IMR-90 (cell line): ENCODE measurements around the gene RPL10A. TPM values are rescaled to one million over a fixed set of nuclear protein-coding genes. Genes with fewer than 3 reads are reported as not detected.
A peak's percentile ranks its signal among the peaks of the same experiment; 100 is the strongest.

ENCODE experiments used
- ATAC-seq: fragments of 200-7000 bp; cut with Tn5 transposase; 2 replicates; pipeline ENCODE4 v1.9.1; 2020; ENCODE audit warnings: low read depth, mild to moderate bottlenecking, moderate library complexity
- BruUV-seq: library from RNA; stranded (reverse); fragments of 400-500 nt; replicated peaks from 2 replicates; lab custom pipeline; 2021; lab: Mats Ljungman, UMichigan
- CTCF ChIA-PET: fragments of 300-600 bp; formaldehyde crosslinking; extraction: SDS; loops from one replicate; lab custom pipeline; 2021; ENCODE audit warnings: antibody characterized with exemption; lab: Yijun Ruan, JAX
- POLR2A ChIA-PET: fragments of 300-600 bp; sonication (Branson Sonifier 250); formaldehyde crosslinking; loops from one replicate; lab custom pipeline; 2022; ENCODE audit warnings: antibody characterized with exemption; ENCODE audit not compliant: unreplicated experiment; lab: Charles Lee
- DNase-seq: peaks from one replicate; pipeline ENCODE4 v3.0.0; 2013
- H2AFZ ChIP-seq: replicated peaks from 2 replicates; pipeline ENCODE3; 2013; ENCODE audit warnings: low read length, mild to moderate bottlenecking; ENCODE audit not compliant: poor library complexity
- H2AK5ac ChIP-seq: 2 replicates; pipeline ENCODE4 v1.6.1; 2013; ENCODE audit warnings: low read depth, low read length, inconsistent platforms
- H2AK9ac ChIP-seq: replicated peaks from 2 replicates; pipeline ENCODE3; 2013; ENCODE audit warnings: mild to moderate bottlenecking, low read depth, low read length, moderate library complexity; ENCODE audit not compliant: poor library complexity
- H2BK120ac ChIP-seq: 2 replicates; pipeline ENCODE4 v1.6.1; 2013; ENCODE audit warnings: low read depth, low read length, inconsistent platforms
- H2BK15ac ChIP-seq: 3 replicates; pipeline ENCODE4 v1.6.1; 2013; ENCODE audit warnings: low read depth, low read length, inconsistent platforms
- H2BK20ac ChIP-seq: 2 replicates; pipeline ENCODE4 v1.6.1; 2013; ENCODE audit warnings: low read depth, mild to moderate bottlenecking, inconsistent platforms, low read length, moderate library complexity
- H2BK5ac ChIP-seq: 2 replicates; pipeline ENCODE4 v1.6.1; 2013; ENCODE audit warnings: mild to moderate bottlenecking, low read depth, low read length, inconsistent platforms; ENCODE audit not compliant: poor library complexity, severe bottlenecking
- H3K14ac ChIP-seq: replicated peaks from 2 replicates; pipeline ENCODE4 v1.6.1; 2013; ENCODE audit warnings: low read depth, low read length, inconsistent platforms
- H3K18ac ChIP-seq: 2 replicates; pipeline ENCODE4 v1.6.1; 2013; ENCODE audit warnings: low read depth, low read length, control low read depth
- H3K23ac ChIP-seq: 2 replicates; pipeline ENCODE4 v1.6.1; 2013; ENCODE audit warnings: low read depth, low read length, inconsistent platforms
- H3K27ac ChIP-seq: 2 replicates; pipeline ENCODE4 v1.5.1; 2013; ENCODE audit warnings: mild to moderate bottlenecking, control low read depth, low read length; ENCODE audit not compliant: insufficient read depth
- H3K27me3 ChIP-seq: 2 replicates; pipeline ENCODE4 v1.6.1; 2013; ENCODE audit warnings: low read length; ENCODE audit not compliant: control insufficient read depth, insufficient read depth
- H3K36me3 ChIP-seq: 2 replicates; pipeline ENCODE4 v1.6.1; 2013; ENCODE audit warnings: low read length, mixed read lengths; ENCODE audit not compliant: control insufficient read depth, insufficient read depth
- H3K4ac ChIP-seq: 2 replicates; pipeline ENCODE4 v1.6.1; 2013; ENCODE audit warnings: low read depth, low read length, inconsistent platforms
- H3K4me1 ChIP-seq: 2 replicates; pipeline ENCODE4 v1.6.1; 2013; ENCODE audit warnings: low read length, mixed read lengths; ENCODE audit not compliant: control insufficient read depth, insufficient read depth
- H3K4me2 ChIP-seq: 2 replicates; pipeline ENCODE4 v1.6.1; 2013; ENCODE audit warnings: low read depth, mild to moderate bottlenecking, control low read depth, low read length, moderate library complexity
- H3K4me3 ChIP-seq: 2 replicates; pipeline ENCODE4 v1.5.1; 2013; ENCODE audit warnings: low read depth, mild to moderate bottlenecking, control low read depth, low read length, moderate library complexity; ENCODE audit not compliant: insufficient read depth
- H3K56ac ChIP-seq: 2 replicates; pipeline ENCODE4 v1.6.1; 2013; ENCODE audit warnings: low read length, inconsistent platforms; ENCODE audit not compliant: insufficient read depth; ENCODE audit errors: extremely low read depth
- H3K79me1 ChIP-seq, 2 experiments: 2 replicates each; pipeline ENCODE4 v1.6.1; 2013; ENCODE audit warnings: low read length in 2 of 2, inconsistent platforms in 1 of 2, low read depth in 1 of 2
- H3K9ac ChIP-seq: 2 replicates; pipeline ENCODE4 v1.6.1; 2013; ENCODE audit warnings: low read depth, low read length, control low read depth
- H3K9me1 ChIP-seq: 2 replicates; pipeline ENCODE4 v1.6.1; 2013; ENCODE audit warnings: low read length, inconsistent platforms; ENCODE audit not compliant: insufficient read depth
- H3K9me3 ChIP-seq: 2 replicates; pipeline ENCODE4 v1.6.1; 2013; ENCODE audit warnings: low read length; ENCODE audit not compliant: control insufficient read depth, insufficient read depth
- H4K20me1 ChIP-seq: 2 replicates; pipeline ENCODE4 v1.6.1; 2013; ENCODE audit warnings: low read length, inconsistent platforms; ENCODE audit not compliant: insufficient read depth
- H4K5ac ChIP-seq: 2 replicates; pipeline ENCODE4 v1.6.1; 2013; ENCODE audit warnings: mild to moderate bottlenecking, low read depth, low read length, control low read depth
- H4K8ac ChIP-seq, 2 experiments: 2 replicates each; pipeline ENCODE4 v1.6.1; 2013; ENCODE audit warnings: low read depth in 2 of 2, low read length in 2 of 2, control low read depth in 1 of 2, inconsistent platforms in 1 of 2
- H4K91ac ChIP-seq: 2 replicates; pipeline ENCODE4 v1.6.1; 2013; ENCODE audit warnings: low read depth, low read length, inconsistent platforms; ENCODE audit not compliant: insufficient read depth
- BHLHE40 ChIP-seq: fragments of 150-350 bp; IDR thresholded peaks from 2 replicates; pipeline ENCODE4 v1.6.1; 2016; ENCODE audit warnings: mild to moderate bottlenecking, low read depth, low read length
- CEBPB ChIP-seq: IDR thresholded peaks from 2 replicates; pipeline ENCODE4 v1.6.1; 2012; ENCODE audit warnings: low read depth, low read length, improper control_type of control experiment
- CHD1 ChIP-seq: IDR thresholded peaks from 2 replicates; pipeline ENCODE4 v1.6.1; 2012; ENCODE audit warnings: low read depth, low read length, improper control_type of control experiment
- ELK1 ChIP-seq: fragments of 150-350 bp; IDR thresholded peaks from 2 replicates; pipeline ENCODE4 v1.6.1; 2016; ENCODE audit warnings: low read depth, mild to moderate bottlenecking, low read length, moderate library complexity, borderline replicate concordance
- MAFK ChIP-seq: IDR thresholded peaks from 2 replicates; pipeline ENCODE4 v1.6.1; 2012; ENCODE audit warnings: low read depth, low read length, improper control_type of control experiment
- MXI1 ChIP-seq: IDR thresholded peaks from 2 replicates; pipeline ENCODE4 v1.6.1; 2012; ENCODE audit warnings: low read depth, mild to moderate bottlenecking, low read length, moderate library complexity, borderline replicate concordance
- NFE2L2 ChIP-seq: fragments of 150-350 bp; IDR thresholded peaks from 2 replicates; pipeline ENCODE4 v1.6.1; 2016; ENCODE audit warnings: low read depth, mild to moderate bottlenecking, low read length
- POLR2A ChIP-seq: IDR thresholded peaks from 2 replicates; pipeline ENCODE4 v1.6.1; 2012; ENCODE audit warnings: mild to moderate bottlenecking, low read depth, low read length
- RAD21 ChIP-seq: IDR thresholded peaks from 2 replicates; pipeline ENCODE4 v1.6.1; 2012; ENCODE audit warnings: low read length, improper control_type of control experiment
- RCOR1 ChIP-seq: IDR thresholded peaks from 2 replicates; pipeline ENCODE4 v1.6.1; 2012; ENCODE audit warnings: mild to moderate bottlenecking, low read length, improper control_type of control experiment; ENCODE audit not compliant: insufficient replicate concordance
- RFX5 ChIP-seq: IDR thresholded peaks from 2 replicates; pipeline ENCODE4 v1.8.0; 2012; ENCODE audit warnings: low read depth, mild to moderate bottlenecking, low read length, moderate library complexity
- USF2 ChIP-seq: fragments of 150-350 bp; IDR thresholded peaks from 2 replicates; pipeline ENCODE4 v1.6.1; 2017; ENCODE audit warnings: mild to moderate bottlenecking, antibody characterized with exemption, low read length, low read depth
- WGBS, 2 experiments: methylation state at CpG; one replicate each; pipeline versions ENCODE4 v1.1.5 to v1.1.7; 2013; ENCODE audit warnings: missing lambda C conversion rate in 2 of 2; ENCODE audit not compliant: insufficient read length in 1 of 2; ENCODE audit errors: extremely low coverage in 2 of 2; 5-methylcytosine and 5-hydroxymethylcytosine counted together
- dilution Hi-C: fragments of 300-500 bp; cut with HindIII; formaldehyde crosslinking; loops from one replicate; pipeline ENCODE4 v1.14.3; 2018; ENCODE audit warnings: low sequenced_read_pairs; ENCODE audit not compliant: unreplicated experiment
- in situ Hi-C: fragments of 300-500 bp; cut with MboI; formaldehyde crosslinking; loops from 3 replicates; pipeline ENCODE4 v1.14.3; 2019; ENCODE audit warnings: low sequenced_read_pairs, inconsistent platforms, mixed read lengths
- intact Hi-C: fragments of 100-400 bp; cut with micrococcal nuclease; formaldehyde crosslinking; loops from 2 replicates; pipeline ENCODE4 v1.10.0; 2022
- polyA plus RNA-seq, 3 experiments: library from polyadenylated mRNA; depleted of rRNA; stranded (reverse); fragments of >200 nt; gene quantifications; 2 replicates each; pipeline ENCODE4 v1.2.3, GENCODE V29; 2012; ENCODE audit warnings: low replicate concordance in 1 of 3
- total RNA-seq: library from RNA; depleted of rRNA; stranded (reverse); fragments of >200 nt; gene quantifications from 2 replicates; pipeline ENCODE4 v1.2.3, GENCODE V29; 2012
- TF ChIP-seq, protein P1 (sequence below): conservative IDR thresholded peaks from 2 replicates; pipeline ENCODE4 v1.5.1; 2012; ENCODE audit warnings: mild to moderate bottlenecking, low read depth, low read length, improper control_type of control experiment

RPL10A gene
- total and polyA plus RNA-seq, 2 of the 4 experiments (the other 2 are of a cell fraction) = 2,310 to 3,153 TPM

DNA sequence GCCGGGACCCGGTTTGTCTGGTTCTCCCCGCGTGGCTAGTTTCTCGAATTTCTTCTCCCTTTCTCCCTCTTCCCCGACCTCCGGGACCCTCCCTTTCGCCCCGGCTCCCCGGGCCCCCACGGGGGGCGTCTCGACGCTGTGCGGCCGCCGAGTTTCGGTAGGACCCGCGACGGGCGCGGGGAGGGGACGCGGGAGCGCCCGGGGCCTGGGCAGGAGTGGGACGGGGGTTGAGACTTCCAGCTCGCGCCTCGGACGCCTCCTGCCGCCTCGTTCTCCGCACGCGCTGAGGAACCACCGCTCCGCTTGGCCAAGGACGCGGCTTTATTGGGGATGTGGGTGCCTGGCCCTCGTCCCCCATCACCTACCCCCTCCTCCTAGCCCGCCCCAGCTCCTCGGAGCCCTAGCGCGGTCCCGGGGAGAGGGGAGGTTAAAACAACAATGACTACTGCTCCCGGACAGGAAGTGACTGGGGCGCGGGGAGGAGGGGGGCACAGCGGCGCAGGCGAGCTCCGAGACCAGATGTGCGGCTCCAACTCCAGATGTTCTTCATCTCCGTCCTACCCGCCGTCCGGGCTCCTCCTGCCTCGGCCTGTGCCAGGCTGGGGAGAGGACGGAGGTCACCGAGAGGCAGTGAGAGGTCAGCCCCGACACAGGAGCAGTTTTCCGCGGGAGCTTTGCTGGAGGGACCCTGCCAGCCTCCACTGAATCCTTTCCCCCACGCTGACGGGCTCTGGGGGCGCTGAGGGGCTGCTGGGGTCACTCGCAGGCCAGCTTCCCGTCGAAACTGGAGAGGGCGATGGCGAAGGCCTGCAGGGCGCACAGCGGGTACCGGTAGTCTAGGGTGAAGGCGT is 29.6 kb downstream of the RPL10A start:
- 23% methylated on average over 8 of the region's 77 CpGs; no CpG with 5 or more reads in 1 of the 2 experiments for WGBS, 2 experiments
- intact Hi-C loops (no loop called here), dilution Hi-C loops (no loop called here), in situ Hi-C loops (no loop called here)
- Histone ChIP-seq H2AK5ac (peak overlapping the region; percentile 74), H3K9me1 (peaks cover 38% of the 10 kb centered on the region), H2AFZ (peak overlapping the region; percentile 80), H3K27ac (peak overlapping the region; percentile 83), H3K27me3 (no peaks in the 10 kb centered on the region), H3K9ac (peak overlapping the region; percentile 69), H3K4me1 (peaks cover 32% of the 10 kb centered on the region), H2BK15ac (peak overlapping the region; percentile 1; the same call in 1 of the 3 replicates), H3K36me3 (0 out of 2 replicates have a peak, but pooled peaks cover 5% of the 10 kb centered on the region), H2BK5ac (peak overlapping the region; percentile 44), H3K56ac (peak overlapping the region; percentile 75), H3K14ac (peak overlapping the region; percentile 70), H2BK20ac (no peak overlapping the region), H4K5ac (peak overlapping the region; percentile 38; the same call in 1 of the 2 replicates), H4K91ac (peak overlapping the region; percentile 78), H2BK120ac (peak overlapping the region; percentile 36; the same call in 1 of the 2 replicates), H2AK9ac (peak overlapping the region; percentile 97), H3K4me3 (peak overlapping the region; percentile 63), H4K20me1 (peaks cover 33% of the 10 kb centered on the region), H3K4ac (peak overlapping the region; percentile 68), H3K9me3 (no peaks in the 10 kb centered on the region), H3K18ac (peak overlapping the region; percentile 56; the same call in 1 of the 2 replicates), H3K4me2 (peak overlapping the region; percentile 69), H3K79me1 (peaks cover 12 to 49% of the 10 kb centered on the region in 2 experiments; a peak in 3 of 4 replicates), H4K8ac (peak overlapping the region; percentile 52 to 73; a peak in 3 of 4 replicates), H3K23ac (peak overlapping the region; percentile 26; the same call in 1 of the 2 replicates)
- no TSS peak for BruUV-seq
- POLR2A ChIA-PET = no interaction called here
- CTCF ChIA-PET = interaction anchor here (1.0 to 1.1 kb wide), 2 partner anchors 8 to 156 kb away, joined by 3 to 4 read pairs; no protein-coding TSS in a partner anchor
- DNase-seq (peak; percentile 75), ATAC-seq (peak; percentile 42)
- TF ChIP-seq USF2 (no peak), RFX5 (no peak), CEBPB (no peak), RCOR1 (peak; percentile 15), NFE2L2 (no peak), ELK1 (no peak), BHLHE40 (0 out of 2 replicates have a peak, but pooled peaks have one; percentile 12), MXI1 (no peak), CHD1 (no peak), RAD21 (no peak), MAFK (no peak), POLR2A (peak; percentile 52)
- TF ChIP-seq, protein P1, sequence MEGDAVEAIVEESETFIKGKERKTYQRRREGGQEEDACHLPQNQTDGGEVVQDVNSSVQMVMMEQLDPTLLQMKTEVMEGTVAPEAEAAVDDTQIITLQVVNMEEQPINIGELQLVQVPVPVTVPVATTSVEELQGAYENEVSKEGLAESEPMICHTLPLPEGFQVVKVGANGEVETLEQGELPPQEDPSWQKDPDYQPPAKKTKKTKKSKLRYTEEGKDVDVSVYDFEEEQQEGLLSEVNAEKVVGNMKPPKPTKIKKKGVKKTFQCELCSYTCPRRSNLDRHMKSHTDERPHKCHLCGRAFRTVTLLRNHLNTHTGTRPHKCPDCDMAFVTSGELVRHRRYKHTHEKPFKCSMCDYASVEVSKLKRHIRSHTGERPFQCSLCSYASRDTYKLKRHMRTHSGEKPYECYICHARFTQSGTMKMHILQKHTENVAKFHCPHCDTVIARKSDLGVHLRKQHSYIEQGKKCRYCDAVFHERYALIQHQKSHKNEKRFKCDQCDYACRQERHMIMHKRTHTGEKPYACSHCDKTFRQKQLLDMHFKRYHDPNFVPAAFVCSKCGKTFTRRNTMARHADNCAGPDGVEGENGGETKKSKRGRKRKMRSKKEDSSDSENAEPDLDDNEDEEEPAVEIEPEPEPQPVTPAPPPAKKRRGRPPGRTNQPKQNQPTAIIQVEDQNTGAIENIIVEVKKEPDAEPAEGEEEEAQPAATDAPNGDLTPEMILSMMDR = 0 out of 2 replicates have a peak, but pooled peaks have one; percentile 8
